Skeletal muscle tissue (tissue), 4 donors: ENCODE data around the gene RAP1GAP2. TPM values are rescaled to one million over a fixed set of nuclear protein-coding genes. Genes with fewer than 3 reads are reported as not detected.
"Not testable (repeated sequence)": the region's sequence is repeated elsewhere in the genome, so short reads cannot be mapped to it uniquely, and the experiment has no call there.

ENCODE experiments used
- H3K27ac ChIP-seq: one replicate; pipeline ENCODE4 v1.7.0; 2013; ENCODE audit warnings: mild to moderate bottlenecking, low read depth, low read length, inconsistent platforms
- H3K27me3 ChIP-seq, 3 donors: one replicate each; pipeline ENCODE4 v1.7.0; 2013; ENCODE audit warnings: low read length in 3 of 3; ENCODE audit not compliant: control insufficient read depth in 3 of 3, insufficient read depth in 3 of 3
- H3K36me3 ChIP-seq, 3 donors: one replicate each; pipeline ENCODE4 v1.7.0; 2013; ENCODE audit warnings: low read length in 3 of 3; ENCODE audit not compliant: control insufficient read depth in 3 of 3, insufficient read depth in 3 of 3
- H3K4me1 ChIP-seq, 3 donors: one replicate each; pipeline ENCODE4 v1.7.0; 2013; ENCODE audit warnings: low read length in 3 of 3, mild to moderate bottlenecking in 3 of 3; ENCODE audit not compliant: control insufficient read depth in 3 of 3, insufficient read depth in 3 of 3
- H3K4me3 ChIP-seq, 3 donors: one replicate each; pipeline ENCODE4 v1.7.0; 2013; ENCODE audit warnings: low read length in 3 of 3
- H3K9ac ChIP-seq, 3 donors: one replicate each; pipeline ENCODE4 v1.7.0; 2013; ENCODE audit warnings: low read length in 3 of 3, mild to moderate bottlenecking in 3 of 3, moderate library complexity in 2 of 3, low read depth in 1 of 3
- H3K9me3 ChIP-seq, 3 donors: one replicate each; pipeline ENCODE4 v1.7.0; 2013; ENCODE audit warnings: low read length in 3 of 3; ENCODE audit not compliant: control insufficient read depth in 3 of 3
- total RNA-seq: library from RNA; depleted of rRNA; stranded (reverse); fragments of >200 nt; gene quantifications from one replicate; pipeline ENCODE4 v1.2.3, GENCODE V29; 2014
- donor health status: Osteomylitis.

Gene RAP1GAP2
- total RNA-seq, 1 donor from 2014 or later = 2.1 TPM

GRCh38 chr17:2776589-2777241 is 19.5 kb upstream of the RAP1GAP2 start:
- Histone ChIP-seq H3K4me1 (peaks cover 0 to 5% (median 3%) of the 10 kb centered on the region in 3 donors), H3K27ac (no peak overlapping the region), H3K9me3 (no peaks in the 10 kb centered on the region), H3K36me3 (no peaks in the 10 kb centered on the region), H3K27me3 (peaks cover 38 to 54% (median 52%) of the 10 kb centered on the region in 3 donors), H3K9ac (no peak overlapping the region), H3K4me3 (peak overlapping the region in 1 of 3 donors; percentile 13)

- Histone ChIP-seq H3K4me3 (no peak overlapping the region), H3K27me3 (peaks cover 38 to 55% (median 49%) of the 10 kb centered on the region in 3 donors), H3K9me3 (no peaks in the 10 kb centered on the region), H3K27ac (no peak overlapping the region), H3K9ac (no peak overlapping the region), H3K4me1 (peaks cover 0 to 5% (median 3%) of the 10 kb centered on the region in 3 donors), H3K36me3 (no peaks in the 10 kb centered on the region)
Observed at GRCh38 chr17:2777242-2777867, 18.9 kb upstream of the RAP1GAP2 start.

GRCh38 chr17:2778489-2778888 is 17.7 kb upstream of the RAP1GAP2 start:
- no peaks in the 10 kb centered on the region for H3K9me3 ChIP-seq
- no peaks in the 10 kb centered on the region for H3K36me3 ChIP-seq
- H3K4me1 ChIP-seq = peaks cover 0 to 5% (median 3%) of the 10 kb centered on the region in 3 donors
- H3K9ac ChIP-seq = no peak overlapping the region
- no peak overlapping the region for H3K27ac ChIP-seq
- peaks cover 32 to 50% (median 44%) of the 10 kb centered on the region in 3 donors for H3K27me3 ChIP-seq
- H3K4me3 ChIP-seq = no peak overlapping the region

- H3K27ac ChIP-seq = no peak overlapping the region
- no peak overlapping the region for H3K9ac ChIP-seq
- peaks cover 0 to 5% (median 3%) of the 10 kb centered on the region in 3 donors for H3K4me1 ChIP-seq
- no peak overlapping the region for H3K4me3 ChIP-seq
- no peaks in the 10 kb centered on the region for H3K36me3 ChIP-seq
- peaks cover 27 to 46% (median 39%) of the 10 kb centered on the region in 3 donors for H3K27me3 ChIP-seq
- H3K9me3 ChIP-seq = no peaks in the 10 kb centered on the region
Observed at GRCh38 chr17:2779545-2779944, 16.7 kb upstream of the RAP1GAP2 start.

- no peak overlapping the region for H3K27ac ChIP-seq
- no peak overlapping the region for H3K9ac ChIP-seq
- peaks cover 0 to 5% (median 3%) of the 10 kb centered on the region in 3 donors for H3K4me1 ChIP-seq
- H3K4me3 ChIP-seq = no peak overlapping the region
- no peaks in the 10 kb centered on the region for H3K9me3 ChIP-seq
- no peaks in the 10 kb centered on the region for H3K36me3 ChIP-seq
- peaks cover 27 to 41% (median 39%) of the 10 kb centered on the region in 3 donors for H3K27me3 ChIP-seq
Observed at GRCh38 chr17:2780256-2780655, 16.0 kb upstream of the RAP1GAP2 start.

- Histone ChIP-seq H3K27me3 (peaks cover 23 to 36% (median 34%) of the 10 kb centered on the region in 3 donors), H3K4me1 (peaks cover 0 to 5% (median 3%) of the 10 kb centered on the region in 3 donors), H3K36me3 (no peaks in the 10 kb centered on the region), H3K9ac (no peak overlapping the region), H3K9me3 (no peaks in the 10 kb centered on the region), H3K27ac (no peak overlapping the region), H3K4me3 (no peak overlapping the region)
Observed at GRCh38 chr17:2780931-2781454, 15.2 kb upstream of the RAP1GAP2 start.

GRCh38 chr17:2781598-2781997 is 14.6 kb upstream of the RAP1GAP2 start:
- H3K27ac ChIP-seq, H3K36me3 ChIP-seq, H3K4me1 ChIP-seq, H3K4me3 ChIP-seq, H3K9me3 ChIP-seq, H3K9ac ChIP-seq: not testable (repeated sequence)
- peaks cover 23 to 34% (median 32%) of the 10 kb centered on the region in 3 donors for H3K27me3 ChIP-seq

GRCh38 chr17:2782055-2782454 is 14.2 kb upstream of the RAP1GAP2 start:
- H3K27ac ChIP-seq = no peak overlapping the region
- no peaks in the 10 kb centered on the region for H3K9me3 ChIP-seq
- peaks cover 0 to 2% (median 1%) of the 10 kb centered on the region in 3 donors for H3K4me1 ChIP-seq
- H3K4me3 ChIP-seq = no peak overlapping the region
- no peak overlapping the region for H3K9ac ChIP-seq
- H3K27me3 ChIP-seq = peaks cover 19 to 30% (median 28%) of the 10 kb centered on the region in 3 donors
- H3K36me3 ChIP-seq = no peaks in the 10 kb centered on the region

- H3K27me3 ChIP-seq = peaks cover 11 to 25% (median 19%) of the 10 kb centered on the region in 3 donors
- H3K9me3 ChIP-seq = no peaks in the 10 kb centered on the region
- H3K9ac ChIP-seq = no peak overlapping the region
- no peak overlapping the region for H3K27ac ChIP-seq
- no peaks in the 10 kb centered on the region for H3K4me1 ChIP-seq
- H3K4me3 ChIP-seq = no peak overlapping the region
- no peaks in the 10 kb centered on the region for H3K36me3 ChIP-seq
Observed at GRCh38 chr17:2783310-2784030, 12.8 kb upstream of the RAP1GAP2 start.
